Keratinocyte (primary cell): ENCODE results near the gene RFPL3.

Experiments used
- CTCF ChIP-seq, 3 experiments: IDR thresholded peaks in 1 of 3; conservative IDR thresholded peaks in 1 of 3; optimal IDR thresholded peaks in 1 of 3; 2 replicates in 2 of 3; 3 replicates in 1 of 3; pipeline versions ENCODE3 to v1.5.1; 2011; ENCODE audit warnings: low read length in 3 of 3, mild to moderate bottlenecking in 3 of 3, moderate library complexity in 2 of 3, control low read depth in 1 of 3, inconsistent platforms in 1 of 3; ENCODE audit not compliant: insufficient read depth in 2 of 3; ENCODE audit errors: extremely low read depth in 1 of 3
- EZH2 ChIP-seq: IDR thresholded peaks from one replicate; pipeline ENCODE4 v1.6.1; 2012; ENCODE audit warnings: inconsistent platforms, mild to moderate bottlenecking, low read length, moderate library complexity

GRCh38 chr22:32395107-32395506 is 37.4 kb downstream of the RFPL3 start:
- TF ChIP-seq CTCF (optimal IDR thresholded peaks at IDR 0.05 in 1 of 3, IDR thresholded peaks at IDR 0.05 in 1 of 3, conservative IDR thresholded peaks at IDR 0.05 in 1 of 3; ENCODE audit: extremely low read depth in 1 of 3, insufficient read depth in 2 of 3, low read length in 3 of 3) (no peak), EZH2 (no peak)
